Activated CD4-positive, alpha-beta T cell treated with anti-CD3 and anti-CD28 coated beads, Interleukin-2, amount 50 U/mL, for 24 hours (primary cell): Measurements from ENCODE around the gene SYT2.
"Not testable (repeated sequence)": the region's sequence is repeated elsewhere in the genome, so short reads cannot be mapped to it uniquely, and the experiment has no call there.

Source experiments
- DNase-seq, 2 donors: peaks; one replicate each; pipeline ENCODE4 v3.0.0-alpha.2; 2020; ENCODE audit warnings: low read depth in 1 of 2, low spot score in 1 of 2

Gene SYT2

GRCh38 chr1:202599669-202600431 lies 110.4 kb downstream of the SYT2 start:
- DNase-seq, result no peak

GRCh38 chr1:202597090-202597761 lies 113.0 kb downstream of the SYT2 start:
- DNase-seq, result no peak

DNA sequence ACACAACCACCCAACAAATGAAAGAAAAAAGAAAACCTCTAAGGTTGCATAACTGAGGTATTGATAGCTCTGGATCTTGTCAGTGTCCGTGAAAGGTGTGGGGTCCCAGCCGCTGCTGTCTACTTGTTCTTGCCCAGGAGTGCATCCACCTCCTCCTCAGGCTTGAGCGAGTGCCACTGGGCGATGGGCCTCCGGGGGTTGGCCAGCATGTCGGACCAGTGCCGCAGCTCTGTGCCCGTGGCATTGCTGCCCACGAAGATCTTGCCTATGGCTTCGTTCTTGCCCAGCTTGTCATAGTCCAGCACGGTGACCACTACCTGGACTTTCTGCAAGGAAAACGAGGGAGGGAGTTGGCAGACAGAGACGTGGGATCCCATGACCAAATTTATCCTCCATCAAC lies 113.6 kb downstream of the SYT2 start:
- no peak for DNase-seq

- DNase-seq, result no peak
Measured at GRCh38 chr1:202593845-202594244, 116.4 kb downstream of the SYT2 start.

GRCh38 chr1:202592146-202592545 lies 118.1 kb downstream of the SYT2 start:
- no peak for DNase-seq

DNA sequence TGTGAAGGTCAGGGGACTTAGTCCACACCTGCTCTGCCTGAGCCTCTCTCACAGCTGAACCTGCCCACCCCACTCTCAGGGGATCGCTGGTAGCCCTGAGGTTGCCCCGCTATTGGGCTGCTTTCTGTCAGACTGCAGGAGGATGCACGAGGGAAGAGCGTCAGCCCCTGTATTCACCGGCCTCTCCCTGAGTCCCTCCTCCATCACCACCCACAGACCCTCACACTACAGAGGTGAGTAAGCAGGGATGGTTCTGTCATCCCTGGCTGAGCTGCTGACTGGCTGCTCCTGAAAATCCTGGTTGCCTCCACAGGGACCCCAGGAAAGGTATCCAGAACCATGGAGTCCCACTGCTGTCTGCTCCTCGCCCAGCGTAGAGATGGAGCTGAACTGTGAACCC lies 118.7 kb downstream of the SYT2 start:
- DNase-seq, result no peak

DNA sequence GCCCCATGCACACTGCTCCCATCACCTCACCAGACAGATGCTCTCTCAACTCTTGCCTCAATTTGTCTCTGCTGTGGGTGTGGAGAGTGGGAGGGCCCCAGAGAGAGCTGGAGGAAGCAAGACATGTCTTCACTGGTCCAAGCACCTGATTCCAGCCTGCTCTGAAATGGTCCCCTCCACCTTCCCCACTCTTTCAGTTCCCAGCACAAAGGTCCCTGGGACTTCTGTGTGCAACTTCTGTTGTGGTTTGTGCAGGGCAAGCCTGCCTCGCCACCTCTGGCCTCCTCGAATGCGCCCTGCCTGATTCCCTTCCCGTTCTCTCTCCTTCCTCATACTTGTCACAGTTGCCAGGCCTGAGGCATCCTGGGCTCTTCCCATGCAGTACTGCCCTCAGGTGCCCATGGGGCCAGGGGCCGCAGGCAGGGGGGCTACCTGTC lies 119.3 kb downstream of the SYT2 start:
- DNase-seq, result no peak

DNA sequence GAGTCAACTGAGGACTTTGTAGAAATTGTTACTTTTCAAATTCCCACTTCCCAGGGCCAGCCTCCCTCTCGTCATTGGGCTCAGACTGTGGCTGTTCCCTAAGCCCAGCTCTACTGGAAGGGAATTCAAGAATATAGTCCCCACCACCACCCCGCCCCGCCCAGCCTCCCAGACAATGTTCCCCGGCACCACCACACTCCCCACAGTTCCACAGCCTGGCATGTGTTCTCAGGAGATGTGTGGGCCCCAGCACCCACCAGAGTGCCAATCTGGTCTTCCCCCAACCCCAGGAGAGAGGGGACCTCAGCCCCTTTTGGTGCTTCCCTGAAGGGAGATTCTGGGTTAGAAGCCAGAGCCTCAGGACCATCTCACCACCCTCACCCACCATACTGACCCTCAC lies 120.1 kb downstream of the SYT2 start:
- no peak for DNase-seq

DNA sequence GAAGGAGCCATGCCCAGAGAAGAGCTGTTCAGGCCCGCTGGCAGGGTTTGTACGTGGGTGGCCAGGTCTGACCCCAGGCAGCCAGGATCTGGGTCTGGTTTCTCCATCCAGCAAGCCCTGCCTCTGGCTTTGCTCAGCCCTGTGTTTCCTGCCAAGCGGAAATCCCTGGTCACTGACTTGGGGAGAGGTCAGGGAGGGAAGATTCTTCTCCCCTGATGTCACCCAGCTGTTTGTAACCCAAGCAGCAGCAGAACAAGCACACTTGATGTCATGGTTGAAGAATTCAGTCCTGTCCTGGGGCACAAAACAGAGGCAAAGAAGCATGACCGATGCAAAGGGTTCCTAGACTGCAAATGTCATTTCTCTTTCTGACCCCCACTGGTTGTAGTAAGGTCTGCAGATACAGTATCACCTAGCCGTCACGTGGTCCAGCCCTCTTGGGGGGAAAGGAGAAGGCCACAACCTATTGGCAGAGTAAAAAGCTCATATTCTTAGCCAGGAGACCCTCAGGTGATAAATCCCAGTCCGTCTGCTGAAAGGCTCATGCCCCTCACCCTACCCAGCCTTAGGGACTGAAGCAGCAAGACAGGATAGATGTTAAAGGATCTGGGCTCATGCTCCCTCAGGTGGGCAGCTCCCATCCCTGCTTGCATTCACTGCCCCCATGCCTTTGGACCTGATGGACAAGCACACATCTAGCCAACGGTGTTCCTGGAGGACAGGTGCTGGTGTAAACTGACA lies 120.9 kb downstream of the SYT2 start:
- DNase-seq, result no peak

- DNase-seq, result no peak
Measured at GRCh38 chr1:202588503-202589189, 121.6 kb downstream of the SYT2 start.

GRCh38 chr1:202587859-202588485 lies 122.3 kb downstream of the SYT2 start:
- DNase-seq, result no peak

DNA sequence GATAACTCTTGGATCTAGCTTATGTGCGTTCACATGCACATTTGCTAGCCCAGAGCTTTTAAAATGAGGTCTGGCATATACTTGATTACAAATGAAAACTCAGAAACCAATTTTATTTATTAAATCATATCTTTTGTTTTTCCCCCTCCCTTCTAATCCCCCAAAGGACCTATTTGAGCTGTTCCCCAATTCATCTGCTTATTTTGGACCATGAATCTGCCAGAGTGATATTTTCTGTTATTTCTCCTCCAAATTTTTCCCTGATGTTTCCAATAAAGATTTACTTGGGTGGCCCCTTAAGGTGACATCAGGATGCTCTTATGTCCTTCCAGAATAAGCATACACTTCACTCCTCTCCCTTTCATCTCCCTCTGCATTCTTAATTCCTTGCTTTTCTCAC lies 123.4 kb downstream of the SYT2 start:
- no peak for DNase-seq

DNA sequence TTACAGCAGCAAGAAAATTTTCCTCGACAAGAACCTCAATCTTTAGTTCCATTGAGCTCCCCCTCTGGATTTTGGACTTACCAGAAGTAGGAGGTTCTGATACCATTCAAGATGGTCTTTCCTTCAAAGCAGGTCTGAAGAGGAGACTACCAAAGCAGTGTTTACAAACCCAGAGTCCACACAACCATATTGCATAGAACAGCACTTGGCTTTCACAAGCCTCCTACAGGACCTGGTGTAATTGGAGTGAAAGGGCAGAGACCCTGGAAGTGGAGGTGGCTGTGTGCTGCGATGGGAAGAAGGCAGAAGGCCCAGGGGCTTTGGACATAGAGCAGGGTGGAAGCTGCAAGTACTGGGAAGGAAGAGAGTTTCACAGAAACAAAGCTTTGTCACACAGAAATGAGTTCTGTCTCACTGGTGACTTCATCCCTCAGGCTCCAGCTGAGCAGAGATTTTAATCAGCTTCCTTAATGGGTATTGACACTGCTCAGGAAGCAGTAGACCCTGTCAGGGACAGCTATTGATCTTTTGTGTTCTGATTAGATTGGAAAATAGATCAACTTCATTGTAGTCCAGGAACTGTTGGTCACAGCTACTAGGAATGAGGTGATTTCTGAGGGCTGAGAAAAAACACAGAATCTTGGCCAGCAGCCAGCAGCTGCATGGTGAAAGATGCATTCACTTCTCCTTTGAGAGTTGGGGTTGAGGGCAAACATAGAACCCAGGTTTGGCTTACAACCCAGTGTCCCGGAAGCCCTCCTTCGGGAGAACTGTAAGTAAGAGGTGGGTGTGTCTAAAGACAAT lies 124.0 kb downstream of the SYT2 start:
- no peak for DNase-seq

DNA sequence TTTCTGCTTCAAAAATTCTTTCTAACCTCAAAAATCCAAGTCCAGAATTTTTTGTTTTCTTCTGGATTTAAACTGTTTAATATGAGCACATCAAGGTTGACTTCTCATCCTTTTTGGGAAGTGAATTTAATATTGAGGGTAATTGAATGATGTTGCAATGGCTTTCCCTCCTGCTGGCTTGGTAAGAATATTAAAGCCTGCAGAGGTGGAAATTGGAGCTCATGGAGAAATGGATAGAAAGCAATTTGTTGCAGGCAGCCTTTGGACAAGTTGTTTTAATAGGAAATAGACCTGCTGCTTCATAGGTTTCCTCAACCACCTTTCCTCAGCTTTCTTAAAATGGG lies 124.7 kb downstream of the SYT2 start:
- DNase-seq, result no peak

- no peak for DNase-seq
Measured at GRCh38 chr1:202584707-202585589, 125.3 kb downstream of the SYT2 start.

- DNase-seq, result not testable (repeated sequence)
Measured at GRCh38 chr1:202582350-202582749, 127.9 kb downstream of the SYT2 start.

DNA sequence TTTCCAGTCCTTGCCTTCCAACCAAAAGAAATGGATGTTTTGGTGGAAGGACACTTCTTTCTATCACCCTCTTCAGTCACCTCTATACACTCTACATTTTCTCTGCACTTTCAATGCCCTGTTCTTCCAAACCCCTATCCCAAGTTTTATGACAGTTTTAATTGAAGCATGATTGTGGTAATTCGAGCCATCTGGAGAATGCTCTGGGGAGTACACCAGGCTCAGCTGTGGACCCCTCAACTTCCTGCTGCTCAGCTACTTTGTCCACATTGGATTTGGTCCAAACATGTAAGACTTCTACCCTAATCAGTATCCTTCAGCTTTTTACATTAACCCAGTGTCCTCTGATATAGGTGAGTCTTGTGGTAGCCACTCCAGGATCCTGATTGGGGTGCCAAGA lies 129.6 kb downstream of the SYT2 start:
- no peak for DNase-seq

- DNase-seq, result no peak
Measured at GRCh38 chr1:202579806-202580205, 130.4 kb downstream of the SYT2 start.

GRCh38 chr1:202578565-202578964 lies 131.7 kb downstream of the SYT2 start:
- no peak for DNase-seq
